Spleen (tissue), 11 donors: Measurements from ENCODE around the gene CDK18. TPM values are rescaled to one million over a fixed set of nuclear protein-coding genes. Genes with fewer than 3 reads are reported as not detected.

Experiments
- DNase-seq: peaks from one replicate; pipeline ENCODE4 v3.0.0-alpha.2; 2020
- H3K27ac ChIP-seq, 8 donors: fragments of 200-600 bp; sonication (generic) in 7 of 8; 1 replicate in 4 of 8; 2 replicates in 4 of 8; pipeline versions ENCODE4 v1.5.0 to v1.8.0; 2016 to 2021; ENCODE audit warnings: inconsistent platforms in 4 of 8, mild to moderate bottlenecking in 4 of 8, moderate library complexity in 1 of 8
- H3K27me3 ChIP-seq, 7 donors: fragments of 200-600 bp; sonication (generic) in 6 of 7; replicated peaks in 1 of 7; 1 replicate in 4 of 7; 2 replicates in 3 of 7; pipeline versions ENCODE4 v1.5.0 to v1.8.0; 2016 to 2021; ENCODE audit warnings: inconsistent platforms in 3 of 7, mild to moderate bottlenecking in 1 of 7
- H3K36me3 ChIP-seq, 6 donors: fragments of 200-600 bp; sonication (generic) in 5 of 6; 1 replicate in 4 of 6; 2 replicates in 2 of 6; pipeline versions ENCODE4 v1.5.0 to v1.8.0; 2016 to 2021; ENCODE audit warnings: inconsistent platforms in 2 of 6
- H3K4me1 ChIP-seq, 6 donors: fragments of 200-600 bp; sonication (generic) in 5 of 6; 1 replicate in 3 of 6; 2 replicates in 3 of 6; pipeline versions ENCODE4 v1.5.0 to v1.8.0; 2016 to 2021; ENCODE audit warnings: inconsistent platforms in 3 of 6
- H3K4me3 ChIP-seq, 8 donors: fragments of 200-600 bp; sonication (generic) in 7 of 8; 1 replicate in 4 of 8; 2 replicates in 4 of 8; pipeline versions ENCODE4 v1.5.0 to v1.8.0; 2016 to 2021; ENCODE audit warnings: inconsistent platforms in 4 of 8, mild to moderate bottlenecking in 4 of 8, moderate library complexity in 2 of 8
- H3K9me3 ChIP-seq, 8 donors: fragments of 200-600 bp; sonication (generic) in 7 of 8; 1 replicate in 4 of 8; 2 replicates in 4 of 8; pipeline versions ENCODE4 v1.5.0 to v1.8.0; 2016 to 2021; ENCODE audit warnings: inconsistent platforms in 4 of 8
- CTCF ChIP-seq, 11 experiments: fragments of 200-600 bp in 7 of 11; fragments of 450-650 bp in 4 of 11; sonication (generic) in 4 of 11; IDR thresholded peaks in 8 of 11; conservative IDR thresholded peaks in 3 of 11; 1 replicate in 7 of 11; 2 replicates in 4 of 11; pipeline versions ENCODE4 v1.4.0 to v1.8.0; 2016 to 2021; ENCODE audit warnings: antibody characterized with exemption in 11 of 11, inconsistent platforms in 4 of 11, mild to moderate bottlenecking in 1 of 11
- POLR2A ChIP-seq, 3 donors: fragments of 450-650 bp; IDR thresholded peaks; one replicate each; pipeline ENCODE4 v1.5.1; 2017; ENCODE audit warnings: antibody characterized with exemption in 3 of 3, mild to moderate bottlenecking in 1 of 3
- POLR2AphosphoS5 ChIP-seq, 3 donors: sonication (generic); formaldehyde crosslinking; IDR thresholded peaks; one replicate each; pipeline ENCODE4 v1.5.1; 2017; ENCODE audit warnings: antibody characterized with exemption in 3 of 3
- WGBS, 5 donors: extraction: QIAGEN DNeasy Blood & Tissue Kit in 3 of 5; methylation state at CpG; one replicate each; pipeline versions ENCODE4 v1.1.5 to v1.1.7; 2013 to 2018; 5-methylcytosine and 5-hydroxymethylcytosine counted together
- intact Hi-C: fragments of 100-400 bp; cut with DNase I; formaldehyde crosslinking; loops from one replicate; pipeline ENCODE4 v1.15.0; 2023; ENCODE audit warnings: low total_unique reads
- polyA plus RNA-seq, 3 donors: library from polyadenylated mRNA; stranded (reverse); fragments of 200-250 nt; gene quantifications; one replicate each; pipeline ENCODE4 v1.2.1, GENCODE V29; 2013
- total RNA-seq, 7 donors: library from RNA; depleted of rRNA in 3 of 7; stranded (reverse); fragments of >200 nt in 3 of 7; fragmentation: NEBNext Ultra II Directional in 4 of 7; extraction: Animal tissue kit (Norgen Biotek cat#: 25700) in 4 of 7; gene quantifications; one replicate each; pipeline versions ENCODE4 v1.1.0 to v1.2.1, GENCODE V29; 2016 to 2021
- donor health status: healthy with polysubstance abuse.
- donor health status: DM: no; HTN: no; CAD: no; lungs with moderate emphysema.
- donor health status: DM: no; HTN: no; CAD: no.
- donor health status: Bipolar disorder and iron deficiency.
- donor health status: healthy.
- donor health status: DM: no; HTN: no; CAD: no.
- donor health status: DM: yes; HTN: yes; CAD: no.

The CDK18 gene
- total and polyA plus RNA-seq, 10 donors = 3.5 to 25.3 (median 17.8) TPM

DNA sequence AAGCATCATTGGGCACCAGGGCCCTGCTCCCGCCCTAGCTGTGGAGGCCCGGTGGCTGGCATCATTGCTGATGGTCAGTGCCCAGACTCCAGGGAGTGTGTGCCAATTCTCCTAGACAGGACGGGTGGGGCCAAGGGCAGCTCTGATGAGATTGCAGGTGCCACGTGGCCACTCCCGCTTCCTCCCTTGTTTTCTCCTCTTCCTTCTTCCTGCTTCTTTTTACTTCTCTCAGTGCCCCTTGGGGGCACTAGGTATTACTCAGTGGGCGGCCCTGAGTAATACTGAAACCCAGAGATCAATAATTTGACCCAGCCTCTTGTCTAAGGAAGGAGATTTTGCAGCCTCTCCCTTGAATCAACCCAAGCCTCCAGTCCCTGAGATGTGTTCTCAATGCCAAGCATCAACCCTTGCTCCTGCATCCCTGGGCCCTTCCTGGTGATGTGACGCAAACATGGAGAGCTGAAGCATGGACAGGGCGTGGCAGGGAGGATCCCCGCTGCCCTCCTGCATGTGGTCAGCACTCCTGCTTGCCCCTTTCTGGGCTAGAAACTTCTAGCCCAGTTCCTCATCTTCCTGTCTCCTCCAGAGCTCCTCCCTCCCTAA lies 32.4 kb downstream of the CDK18 start:
- TF ChIP-seq POLR2AphosphoS5 (IDR thresholded peaks at IDR 0.05) (peak in 1 of 3 donors; percentile 30), POLR2A (IDR thresholded peaks at IDR 0.05) (no peak)
- no peaks in the 10 kb centered on the region for H3K9me3 ChIP-seq
- H3K27me3 ChIP-seq = peaks cover 0 to 23% (median 0%) of the 10 kb centered on the region in 7 donors
- H3K27ac ChIP-seq = no peak overlapping the region
- intact Hi-C loops = loop anchor here (10.0 kb wide), 1 partner anchor 48 kb away; no protein-coding TSS in a partner anchor
- WGBS, 5 donors = 40 to 60% (median 44%) methylated on average over 9 of the region's 9 CpGs
- no peak overlapping the region for H3K4me3 ChIP-seq
- H3K4me1 ChIP-seq = peaks cover 6 to 21% (median 11%) of the 10 kb centered on the region in 6 donors
- peaks cover 0 to 7% (median 0%) of the 10 kb centered on the region in 6 donors for H3K36me3 ChIP-seq
- no peak for DNase-seq

- H3K4me1 ChIP-seq = peaks cover 6 to 21% (median 11%) of the 10 kb centered on the region in 6 donors
- H3K36me3 ChIP-seq = peaks cover 0 to under 1% (median 0%) of the 10 kb centered on the region in 6 donors
- no peak overlapping the region for H3K27ac ChIP-seq
- TF ChIP-seq POLR2AphosphoS5 (IDR thresholded peaks at IDR 0.05) = no peak
- TF ChIP-seq CTCF (IDR thresholded peaks at IDR 0.05 in 8 of 11, conservative IDR thresholded peaks at IDR 0.05 in 3 of 11) = no peak
- TF ChIP-seq POLR2A (IDR thresholded peaks at IDR 0.05) = no peak
- H3K9me3 ChIP-seq = no peaks in the 10 kb centered on the region
- H3K4me3 ChIP-seq = no peak overlapping the region
- intact Hi-C loops = loop anchor here (10.0 kb wide), 1 partner anchor 47 kb away; no protein-coding TSS in a partner anchor
- no peak for DNase-seq
- WGBS, 5 donors = 90 to 94% (median 93%) methylated on average over 10 of the region's 10 CpGs
- H3K27me3 ChIP-seq = peaks cover 0 to 30% (median 0%) of the 10 kb centered on the region in 7 donors
Measured at GRCh38 chr1:205537386-205538018, 33.0 kb downstream of the CDK18 start.

- Histone ChIP-seq H3K4me3 (no peak overlapping the region), H3K27me3 (peaks cover 0 to 38% (median 5%) of the 10 kb centered on the region in 7 donors), H3K4me1 (peaks cover 6 to 25% (median 15%) of the 10 kb centered on the region in 6 donors), H3K36me3 (no peaks in the 10 kb centered on the region), H3K9me3 (no peaks in the 10 kb centered on the region), H3K27ac (no peak overlapping the region)
- DNase-seq = no peak
- TF ChIP-seq POLR2A (IDR thresholded peaks at IDR 0.05) = no peak
- TF ChIP-seq POLR2AphosphoS5 (IDR thresholded peaks at IDR 0.05) = no peak
- no peak for TF ChIP-seq CTCF (IDR thresholded peaks at IDR 0.05 in 8 of 11, conservative IDR thresholded peaks at IDR 0.05 in 3 of 11)
- WGBS, 5 donors = 60 to 74% (median 67%) methylated on average over 5 of the region's 5 CpGs
- intact Hi-C loops = loop anchor here (10.0 kb wide), 1 partner anchor 46 kb away; no protein-coding TSS in a partner anchor
Measured at GRCh38 chr1:205538235-205538840, 33.9 kb downstream of the CDK18 start.

- Histone ChIP-seq H3K4me1 (peaks cover 6 to 29% (median 20%) of the 10 kb centered on the region in 6 donors), H3K4me3 (no peak overlapping the region), H3K27me3 (peaks cover 0 to 65% (median 5%) of the 10 kb centered on the region in 7 donors), H3K36me3 (no peaks in the 10 kb centered on the region), H3K27ac (no peak overlapping the region), H3K9me3 (no peaks in the 10 kb centered on the region)
- TF ChIP-seq POLR2A (IDR thresholded peaks at IDR 0.05) = no peak
- TF ChIP-seq CTCF (IDR thresholded peaks at IDR 0.05 in 8 of 11, conservative IDR thresholded peaks at IDR 0.05 in 3 of 11) = no peak
- TF ChIP-seq POLR2AphosphoS5 (IDR thresholded peaks at IDR 0.05) = no peak
- DNase-seq = no peak
- 72 to 79% (median 73%) methylated on average over 6 of the region's 6 CpGs for WGBS, 5 donors
- intact Hi-C loops = no loop called here
Measured at GRCh38 chr1:205541161-205541886, 36.9 kb downstream of the CDK18 start.
